HG03159 (cell line): Measurements from ENCODE around the gene DPH5.
"Not testable (repeated sequence)": the region's sequence is repeated elsewhere in the genome, so short reads cannot be mapped to it uniquely, and the experiment has no call there.

ENCODE experiments used
- ATAC-seq: cut with Tn5 transposase; IDR thresholded peaks from one replicate; pipeline ENCODE4 v1.9.1; 2021; ENCODE audit warnings: mild to moderate bottlenecking, moderate library complexity; ENCODE audit not compliant: unreplicated experiment

The DPH5 gene

GRCh38 chr1:101032129-101032528 lies 6.5 kb upstream of the DPH5 start:
- ATAC-seq: not testable (repeated sequence)

- ATAC-seq: no peak
Measured at GRCh38 chr1:101030881-101031280, 5.3 kb upstream of the DPH5 start.

GRCh38 chr1:101029184-101029583 lies 3.6 kb upstream of the DPH5 start:
- no peak for ATAC-seq

GRCh38 chr1:101028466-101028865 lies 2.9 kb upstream of the DPH5 start:
- ATAC-seq: no peak

- no peak for ATAC-seq
Measured at GRCh38 chr1:101027194-101027772, 1.7 kb upstream of the DPH5 start.

GRCh38 chr1:101026430-101026788 lies 825 bp upstream of the DPH5 start:
- ATAC-seq: no peak

- ATAC-seq: peak; percentile 40
Measured at GRCh38 chr1:101025283-101025656, 314 bp downstream of the DPH5 start.

GRCh38 chr1:101022294-101022693 lies 3.3 kb downstream of the DPH5 start:
- ATAC-seq: no peak

GRCh38 chr1:101017448-101017847 lies 8.1 kb downstream of the DPH5 start:
- ATAC-seq: no peak

- ATAC-seq: no peak
Measured at GRCh38 chr1:101013776-101014175, 11.8 kb downstream of the DPH5 start.

- no peak for ATAC-seq
Measured at GRCh38 chr1:101008229-101008834, 17.3 kb downstream of the DPH5 start.

GRCh38 chr1:101006553-101006952 lies 19.0 kb downstream of the DPH5 start:
- no peak for ATAC-seq

- ATAC-seq: no peak
Measured at GRCh38 chr1:101005871-101006270, 19.7 kb downstream of the DPH5 start.

- no peak for ATAC-seq
Measured at GRCh38 chr1:101005183-101005582, 20.4 kb downstream of the DPH5 start.

- ATAC-seq: no peak
Measured at GRCh38 chr1:101004670-101005069, 20.9 kb downstream of the DPH5 start.

GRCh38 chr1:101004061-101004460 lies 21.5 kb downstream of the DPH5 start:
- ATAC-seq: no peak

- ATAC-seq: no peak
Measured at GRCh38 chr1:101003012-101003650, 22.5 kb downstream of the DPH5 start.

- no peak for ATAC-seq
Measured at GRCh38 chr1:101002551-101002950, 23.0 kb downstream of the DPH5 start.

- ATAC-seq: no peak
Measured at GRCh38 chr1:101000131-101000873, 25.3 kb downstream of the DPH5 start.

- ATAC-seq: no peak
Measured at GRCh38 chr1:100998426-100998825, 27.2 kb downstream of the DPH5 start.

GRCh38 chr1:100995198-100995988 lies 30.2 kb downstream of the DPH5 start:
- no peak for ATAC-seq
